ENCODE results near the gene MEGF6. TPM values are rescaled to one million over a fixed set of nuclear protein-coding genes. Genes with fewer than 3 reads are reported as not detected.

MEGF6 gene
- total RNA-seq, 1 experiment from 2014 or later, result 21.3 TPM

DNA sequence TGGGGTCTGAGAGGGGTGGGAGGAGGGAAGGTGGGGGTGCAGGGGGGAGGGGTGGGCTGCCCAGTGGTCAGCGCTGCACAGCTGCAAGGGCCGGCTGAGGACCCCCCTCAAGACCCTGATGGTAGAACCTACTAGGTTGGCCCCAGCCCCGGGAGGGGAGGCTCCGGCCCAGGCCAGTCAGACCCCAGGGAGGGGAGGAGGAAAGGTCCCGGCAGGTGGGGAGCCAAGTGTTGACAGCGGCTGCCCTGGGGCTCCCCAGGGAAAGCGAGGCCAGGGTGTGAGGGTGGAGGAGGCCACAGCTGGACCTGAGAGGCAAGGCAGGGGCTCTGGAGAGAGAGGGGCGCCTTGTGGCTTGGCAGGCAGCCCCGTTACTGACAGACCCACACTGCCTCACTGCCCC is 31.1 kb downstream of the MEGF6 start:
- Histone ChIP-seq H3K56ac (ENCODE audit: insufficient read length, low read depth, low read length) (no peak overlapping the region), H3K23ac (ENCODE audit: insufficient read length, low read depth, low read length) (no peak overlapping the region), H4K8ac (replicated peaks; ENCODE audit: insufficient read length, low read depth, low read length) (no peak overlapping the region), H3K23me2 (ENCODE audit: insufficient read length, low read depth, low read length, poor library complexity, severe bottlenecking) (no peaks in the 10 kb centered on the region), H2BK15ac (ENCODE audit: low read depth, low read length) (no peak overlapping the region), H3K4ac (ENCODE audit: low read depth, low read length) (no peak overlapping the region), H4K5ac (ENCODE audit: insufficient read length, low read depth, low read length) (no peak overlapping the region), H3K27ac (ENCODE audit: insufficient read length, low read depth, low read length) (no peak overlapping the region), H3K79me1 (ENCODE audit: insufficient read depth, low read depth, low read length, poor library complexity, severe bottlenecking) (no peaks in the 10 kb centered on the region), H3K4me1 (ENCODE audit: insufficient read depth, low read length) (no peaks in the 10 kb centered on the region), H3K9me3 (ENCODE audit: control insufficient read depth, low read depth, low read length) (no peaks in the 10 kb centered on the region), H2BK120ac (ENCODE audit: low read depth, low read length, poor library complexity, severe bottlenecking) (no peak overlapping the region), H3K79me2 (ENCODE audit: insufficient read depth, low read length) (no peaks in the 10 kb centered on the region), H2AFZ (ENCODE audit: low read length) (no peak overlapping the region), H2AK5ac (ENCODE audit: insufficient read length, low read length) (no peak overlapping the region), H3K4me2 (ENCODE audit: insufficient read depth, insufficient read length, low read length) (no peak overlapping the region), H3K27me3 (ENCODE audit: insufficient read depth, low read length) (no peaks in the 10 kb centered on the region), H2BK12ac (ENCODE audit: insufficient read length, low read depth, low read length) (no peak overlapping the region), H2BK20ac (ENCODE audit: low read depth, low read length, poor library complexity, severe bottlenecking) (no peak overlapping the region), H4K91ac (ENCODE audit: insufficient read length, low read depth, low read length) (no peak overlapping the region), H4K20me1 (ENCODE audit: control insufficient read depth, insufficient read depth, insufficient read length) (no peaks in the 10 kb centered on the region), H3K18ac (ENCODE audit: insufficient read length, low read depth, low read length) (no peak overlapping the region), H3K9ac (ENCODE audit: extremely low read depth, insufficient read length, low read length) (no peak overlapping the region), H3K14ac (ENCODE audit: insufficient read depth, low read length) (no peak overlapping the region), H2BK5ac (ENCODE audit: insufficient read length, low read length) (no peak overlapping the region), H3T11ph (ENCODE audit: low read length) (no peak overlapping the region)
- peaks cover 0 to 4% of the 10 kb centered on the region in 2 experiments; a peak in 1 of 4 replicates for H3K4me1 Mint-ChIP-seq
- no CpG with 5 or more reads among the region's 9 CpGs for WGBS (ENCODE audit: extremely low coverage, insufficient read length, low lambda C conversion rate)
- TF ChIP-seq, protein P1, sequence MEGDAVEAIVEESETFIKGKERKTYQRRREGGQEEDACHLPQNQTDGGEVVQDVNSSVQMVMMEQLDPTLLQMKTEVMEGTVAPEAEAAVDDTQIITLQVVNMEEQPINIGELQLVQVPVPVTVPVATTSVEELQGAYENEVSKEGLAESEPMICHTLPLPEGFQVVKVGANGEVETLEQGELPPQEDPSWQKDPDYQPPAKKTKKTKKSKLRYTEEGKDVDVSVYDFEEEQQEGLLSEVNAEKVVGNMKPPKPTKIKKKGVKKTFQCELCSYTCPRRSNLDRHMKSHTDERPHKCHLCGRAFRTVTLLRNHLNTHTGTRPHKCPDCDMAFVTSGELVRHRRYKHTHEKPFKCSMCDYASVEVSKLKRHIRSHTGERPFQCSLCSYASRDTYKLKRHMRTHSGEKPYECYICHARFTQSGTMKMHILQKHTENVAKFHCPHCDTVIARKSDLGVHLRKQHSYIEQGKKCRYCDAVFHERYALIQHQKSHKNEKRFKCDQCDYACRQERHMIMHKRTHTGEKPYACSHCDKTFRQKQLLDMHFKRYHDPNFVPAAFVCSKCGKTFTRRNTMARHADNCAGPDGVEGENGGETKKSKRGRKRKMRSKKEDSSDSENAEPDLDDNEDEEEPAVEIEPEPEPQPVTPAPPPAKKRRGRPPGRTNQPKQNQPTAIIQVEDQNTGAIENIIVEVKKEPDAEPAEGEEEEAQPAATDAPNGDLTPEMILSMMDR (conservative IDR thresholded peaks at IDR 0.05), result no peak
- no peak overlapping the region for H3K4me3 Mint-ChIP-seq
- H3K36me3 Mint-ChIP-seq (ENCODE audit: insufficient read depth in 1 of 3, low read depth in 3 of 3), result peaks cover 6 to 9% (median 9%) of the 10 kb centered on the region in 3 experiments; a peak in 4 of 7 replicates
- H3K27me3 Mint-ChIP-seq (ENCODE audit: low read depth), result no peaks in the 10 kb centered on the region; the same call in 1 of the 2 replicates
- H3K9me3 Mint-ChIP-seq, result peaks cover 2 to 4% of the 10 kb centered on the region in 2 experiments; a peak in 2 of 5 replicates
- no peak for DNase-seq
- no peak overlapping the region for H3K27ac Mint-ChIP-seq
